ENCODE data around the gene PRDM16. TPM values are rescaled to one million over a fixed set of nuclear protein-coding genes. Genes with fewer than 3 reads are reported as not detected.

PRDM16 gene
- total and polyA plus RNA-seq, 3 donors from 2014 or later = 2.1 to 5.6 (median 4.7) TPM

DNA sequence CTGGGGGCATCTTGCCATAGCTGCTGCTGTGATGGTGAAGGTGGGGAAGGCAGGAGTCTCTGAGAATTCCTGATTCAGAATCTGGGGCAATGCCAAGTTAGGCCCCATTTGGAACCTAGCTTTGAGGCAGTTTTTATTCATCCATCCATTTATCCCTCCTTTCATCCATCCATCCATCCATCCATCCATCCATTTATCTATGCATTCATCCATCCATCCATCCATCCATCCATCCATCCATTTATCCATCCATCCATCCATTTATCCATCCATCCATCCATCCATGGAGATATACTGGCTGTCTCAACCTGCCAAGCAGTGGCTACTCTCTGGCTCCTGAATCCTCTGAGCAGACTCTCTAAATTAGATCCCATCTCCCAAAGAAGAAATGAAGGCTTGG lies 83.1 kb downstream of the PRDM16 start:
- Histone ChIP-seq H3K27ac (no peak overlapping the region), H3K9me3 (no peaks in the 10 kb centered on the region), H3K36me3 (ENCODE audit: low read depth, missing control alignments) (no peaks in the 10 kb centered on the region), H3K27me3 (no peaks in the 10 kb centered on the region), H3K4me1 (no peaks in the 10 kb centered on the region), H3K4me3 (no peak overlapping the region)
- intact Hi-C loops (cut with DNase I; ENCODE audit: low total_unique reads) = no loop called here
- no peak for TF ChIP-seq POLR2A (IDR thresholded peaks at IDR 0.05)
- TF ChIP-seq, protein P1, sequence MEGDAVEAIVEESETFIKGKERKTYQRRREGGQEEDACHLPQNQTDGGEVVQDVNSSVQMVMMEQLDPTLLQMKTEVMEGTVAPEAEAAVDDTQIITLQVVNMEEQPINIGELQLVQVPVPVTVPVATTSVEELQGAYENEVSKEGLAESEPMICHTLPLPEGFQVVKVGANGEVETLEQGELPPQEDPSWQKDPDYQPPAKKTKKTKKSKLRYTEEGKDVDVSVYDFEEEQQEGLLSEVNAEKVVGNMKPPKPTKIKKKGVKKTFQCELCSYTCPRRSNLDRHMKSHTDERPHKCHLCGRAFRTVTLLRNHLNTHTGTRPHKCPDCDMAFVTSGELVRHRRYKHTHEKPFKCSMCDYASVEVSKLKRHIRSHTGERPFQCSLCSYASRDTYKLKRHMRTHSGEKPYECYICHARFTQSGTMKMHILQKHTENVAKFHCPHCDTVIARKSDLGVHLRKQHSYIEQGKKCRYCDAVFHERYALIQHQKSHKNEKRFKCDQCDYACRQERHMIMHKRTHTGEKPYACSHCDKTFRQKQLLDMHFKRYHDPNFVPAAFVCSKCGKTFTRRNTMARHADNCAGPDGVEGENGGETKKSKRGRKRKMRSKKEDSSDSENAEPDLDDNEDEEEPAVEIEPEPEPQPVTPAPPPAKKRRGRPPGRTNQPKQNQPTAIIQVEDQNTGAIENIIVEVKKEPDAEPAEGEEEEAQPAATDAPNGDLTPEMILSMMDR (IDR thresholded peaks at IDR 0.05) = no peak
- DNase-seq = no peak

DNA sequence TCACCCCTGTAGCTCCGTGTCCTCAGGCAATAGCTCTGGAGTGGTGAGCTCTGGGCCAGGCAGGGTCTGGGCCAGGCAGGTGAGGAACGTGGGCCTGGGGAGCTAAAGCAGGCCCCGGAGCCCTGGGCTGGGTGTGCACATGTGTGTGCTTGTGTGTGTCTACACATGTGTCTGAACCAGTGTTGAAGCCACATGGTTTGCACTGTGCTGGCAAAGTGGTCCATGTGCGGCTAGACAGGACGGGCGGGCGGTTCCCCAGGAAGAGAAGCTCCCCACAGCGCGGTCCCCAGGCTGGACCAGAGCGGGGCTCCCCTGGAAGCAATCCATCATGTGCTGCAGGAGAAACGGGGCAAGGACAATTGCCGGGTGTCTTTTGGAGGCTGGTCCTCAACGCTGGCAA lies 84.2 kb downstream of the PRDM16 start:
- H3K27me3 ChIP-seq = no peaks in the 10 kb centered on the region
- H3K9me3 ChIP-seq = no peaks in the 10 kb centered on the region
- H3K4me3 ChIP-seq = no peak overlapping the region
- intact Hi-C loops (cut with DNase I; ENCODE audit: low total_unique reads) = no loop called here
- DNase-seq = no peak
- H3K36me3 ChIP-seq (ENCODE audit: low read depth, missing control alignments) = no peaks in the 10 kb centered on the region
- 92 to 95% methylated on average over 9 to 13 of the region's 13 CpGs for WGBS, 2 donors
- no peaks in the 10 kb centered on the region for H3K4me1 ChIP-seq
- no peak for TF ChIP-seq POLR2A (IDR thresholded peaks at IDR 0.05)
- TF ChIP-seq, protein P1 (IDR thresholded peaks at IDR 0.05) = no peak
- no peak overlapping the region for H3K27ac ChIP-seq

DNA sequence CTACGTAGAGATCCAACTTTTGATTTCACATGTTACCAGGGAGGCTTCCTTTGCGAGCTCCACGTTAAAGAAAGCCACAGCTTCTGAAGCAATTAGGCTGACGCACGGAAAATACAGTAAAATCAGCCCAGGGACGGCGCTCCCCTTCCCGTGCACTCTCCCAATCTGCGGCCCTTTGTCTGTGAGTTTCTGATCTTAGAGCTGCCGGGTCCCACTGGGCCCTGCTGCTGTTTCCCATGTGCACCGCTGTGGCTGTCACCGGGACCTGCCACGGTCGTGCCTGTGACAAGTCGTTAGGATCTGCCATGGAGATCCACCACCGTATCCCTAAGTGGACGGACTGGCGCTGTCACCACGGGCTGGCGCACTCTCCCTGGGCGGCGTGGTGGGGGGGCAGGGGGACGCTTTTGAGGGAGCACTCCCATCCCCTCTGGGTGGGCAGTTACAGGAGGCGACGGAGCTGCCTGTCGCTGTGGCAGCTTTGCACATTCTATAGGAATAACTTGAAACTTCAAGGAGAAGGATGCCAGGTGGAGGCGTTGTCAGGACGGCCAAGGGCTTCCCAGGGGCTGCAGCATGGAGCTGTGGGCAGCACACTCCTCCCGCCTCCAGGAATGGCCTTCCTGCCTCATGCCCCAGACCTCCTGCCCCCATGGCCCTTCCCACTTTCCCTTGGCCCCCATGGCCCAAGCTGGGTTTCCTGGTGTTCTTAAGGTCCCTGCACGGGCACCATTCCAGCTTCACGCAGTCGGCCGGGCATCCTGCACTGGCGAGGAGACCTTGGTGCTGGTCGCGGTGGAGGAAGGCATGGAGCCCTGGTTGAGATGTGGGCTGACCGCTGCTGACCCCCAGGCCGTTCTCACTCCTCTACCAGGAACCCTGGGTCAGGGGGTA lies 85.1 kb downstream of the PRDM16 start:
- H3K4me1 ChIP-seq = no peaks in the 10 kb centered on the region
- H3K36me3 ChIP-seq (ENCODE audit: low read depth, missing control alignments) = no peaks in the 10 kb centered on the region
- TF ChIP-seq POLR2A (IDR thresholded peaks at IDR 0.05) = no peak
- TF ChIP-seq, protein P1 (IDR thresholded peaks at IDR 0.05) = no peak
- H3K27ac ChIP-seq = no peak overlapping the region
- no peak overlapping the region for H3K4me3 ChIP-seq
- 92% methylated on average over 21 to 38 of the region's 38 CpGs for whole genome bisulfite sequencing, 2 donors
- H3K9me3 ChIP-seq = no peaks in the 10 kb centered on the region
- no peaks in the 10 kb centered on the region for H3K27me3 ChIP-seq
- intact Hi-C loops (cut with DNase I; ENCODE audit: low total_unique reads) = no loop called here
- DNase-seq = no peak

DNA sequence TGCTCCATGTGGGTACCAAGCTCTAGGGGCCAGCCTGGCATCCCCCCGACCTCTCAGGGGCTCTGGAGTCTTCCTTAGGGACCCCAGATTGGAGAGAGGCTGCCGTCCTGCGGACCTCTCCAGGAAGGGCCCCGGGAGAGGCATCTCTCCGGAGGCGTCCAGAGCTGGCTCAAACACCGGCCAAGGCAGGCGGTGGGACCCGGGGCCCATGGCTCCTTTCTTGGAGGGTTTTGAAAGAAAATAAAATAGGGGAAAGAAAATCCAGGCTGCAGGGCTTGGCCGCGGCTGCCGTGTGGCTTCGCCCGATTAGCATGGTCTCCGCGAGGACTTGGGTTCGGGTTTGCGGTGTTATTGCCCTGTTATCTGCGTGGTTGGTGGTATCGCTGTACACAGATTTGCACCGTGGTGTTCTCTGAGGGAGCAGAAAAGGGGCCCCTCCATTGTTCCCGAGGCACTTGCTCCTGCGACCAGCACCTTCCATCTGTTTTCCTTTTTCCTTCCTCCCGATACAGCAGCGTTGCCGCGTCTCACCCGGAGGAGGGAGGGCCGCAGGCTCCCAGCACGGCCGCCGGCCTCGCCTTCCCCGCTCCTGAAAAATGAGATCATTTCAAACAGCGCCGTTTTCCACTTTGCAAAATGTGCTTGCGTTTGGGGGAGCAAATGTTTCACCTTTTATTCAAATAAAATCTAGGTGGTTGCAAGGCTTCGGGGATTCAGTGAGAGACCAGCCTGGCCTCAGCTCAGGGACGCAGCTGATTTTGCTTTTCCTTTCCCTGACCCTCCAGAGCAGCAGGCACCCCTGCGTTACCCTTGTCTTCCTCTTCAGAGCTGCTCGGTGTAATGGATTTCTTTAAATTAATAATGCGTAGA lies 86.3 kb downstream of the PRDM16 start:
- H3K27ac ChIP-seq = no peak overlapping the region
- H3K4me3 ChIP-seq = no peak overlapping the region
- no peak for DNase-seq
- WGBS, 2 donors = 63 to 65% methylated on average over 41 to 42 of the region's 42 CpGs
- H3K9me3 ChIP-seq = no peaks in the 10 kb centered on the region
- intact Hi-C loops (cut with DNase I; ENCODE audit: low total_unique reads) = no loop called here
- TF ChIP-seq, protein P1 (IDR thresholded peaks at IDR 0.05) = no peak
- TF ChIP-seq POLR2A (IDR thresholded peaks at IDR 0.05) = no peak
- H3K27me3 ChIP-seq = no peaks in the 10 kb centered on the region
- H3K36me3 ChIP-seq (ENCODE audit: low read depth, missing control alignments) = no peaks in the 10 kb centered on the region
- no peaks in the 10 kb centered on the region for H3K4me1 ChIP-seq

All from testis (tissue), 3 donors.